HEK293 (cell line): Measurements from ENCODE around the gene ZNF319.

Source experiments
- CTCF ChIA-PET: fragments of 350-600 bp; formaldehyde crosslinking; extraction: SDS; loops from one replicate; lab custom pipeline; 2021; ENCODE audit warnings: antibody characterized with exemption; lab: Yijun Ruan, JAX
- POLR2A ChIA-PET: fragments of 300-600 bp; formaldehyde crosslinking; extraction: SDS; loops from one replicate; lab custom pipeline; 2020; ENCODE audit warnings: antibody characterized with exemption, inconsistent platforms; lab: Yijun Ruan, JAX
- H3K27ac ChIP-seq: fragments of 200-500 bp; sonication (Bioruptor generic); 2 replicates; pipeline ENCODE4 v1.5.1; 2014; ENCODE audit warnings: low read depth, low read length, control low read depth, inconsistent platforms; ENCODE audit errors: extremely low read depth
- H3K36me3 ChIP-seq, 2 experiments: fragments of 200-500 bp in 1 of 2; sonication (Bioruptor generic) in 1 of 2; 1 replicate in 1 of 2; 2 replicates in 1 of 2; pipeline ENCODE4 v1.5.1; 2014 to 2017; ENCODE audit warnings: inconsistent platforms in 2 of 2, low read length in 2 of 2; ENCODE audit not compliant: control insufficient read depth in 2 of 2, insufficient read depth in 1 of 2
- H3K4me1 ChIP-seq: fragments of 200-500 bp; sonication (Bioruptor generic); 2 replicates; pipeline ENCODE4 v1.5.1; 2014; ENCODE audit warnings: mild to moderate bottlenecking, low read length, inconsistent platforms; ENCODE audit not compliant: control insufficient read depth, insufficient read depth
- H3K4me3 ChIP-seq: 2 replicates; pipeline ENCODE4 v1.5.1; 2011; ENCODE audit warnings: low read depth, mild to moderate bottlenecking, control low read depth, low read length, moderate library complexity
- H3K9me3 ChIP-seq: fragments of 200-500 bp; sonication (Bioruptor generic); 2 replicates; pipeline ENCODE4 v1.5.1; 2014; ENCODE audit warnings: low read depth, low read length, inconsistent platforms; ENCODE audit not compliant: control insufficient read depth, insufficient read depth
- KLF7 ChIP-seq: fragments of 450-650 bp; formaldehyde crosslinking; IDR thresholded peaks from 2 replicates; pipeline ENCODE4 v1.5.1; 2016; ENCODE audit warnings: missing biosample characterization, missing genetic modification characterization, borderline replicate concordance
- KLF8 ChIP-seq: fragments of 450-650 bp; formaldehyde crosslinking; IDR thresholded peaks from 2 replicates; pipeline ENCODE4 v1.5.1; 2016; ENCODE audit warnings: missing biosample characterization, missing genetic modification characterization
- OSR2 ChIP-seq: fragments of 450-650 bp; formaldehyde crosslinking; IDR thresholded peaks from 2 replicates; pipeline ENCODE4 v1.5.1; 2016; ENCODE audit warnings: missing biosample characterization, missing genetic modification characterization
- SCRT2 ChIP-seq: fragments of 450-650 bp; formaldehyde crosslinking; IDR thresholded peaks from 2 replicates; pipeline ENCODE4 v1.5.1; 2016; ENCODE audit warnings: missing biosample characterization, missing genetic modification characterization
- SP2 ChIP-seq: fragments of 450-650 bp; formaldehyde crosslinking; IDR thresholded peaks from 2 replicates; pipeline ENCODE4 v1.5.1; 2016; ENCODE audit warnings: missing biosample characterization, missing genetic modification characterization
- SP3 ChIP-seq: fragments of 450-650 bp; formaldehyde crosslinking; IDR thresholded peaks from 2 replicates; pipeline ENCODE4 v1.5.1; 2016; ENCODE audit warnings: missing biosample characterization, missing genetic modification characterization
- ZBTB20 ChIP-seq: fragments of 450-650 bp; formaldehyde crosslinking; IDR thresholded peaks from 2 replicates; pipeline ENCODE4 v1.5.1; 2016; ENCODE audit warnings: missing biosample characterization, missing genetic modification characterization
- ZBTB49 ChIP-seq: fragments of 450-650 bp; formaldehyde crosslinking; IDR thresholded peaks from 2 replicates; pipeline ENCODE4 v1.5.1; 2016; ENCODE audit warnings: missing biosample characterization, missing genetic modification characterization, low read depth
- ZFP37 ChIP-seq: fragments of 450-650 bp; formaldehyde crosslinking; IDR thresholded peaks from 2 replicates; pipeline ENCODE4 v1.5.1; 2016; ENCODE audit warnings: missing biosample characterization, missing genetic modification characterization
- ZNF146 ChIP-seq: fragments of 450-650 bp; formaldehyde crosslinking; IDR thresholded peaks from 2 replicates; pipeline ENCODE4 v1.5.1; 2016; ENCODE audit warnings: missing biosample characterization, missing genetic modification characterization
- ZNF16 ChIP-seq: fragments of 450-650 bp; formaldehyde crosslinking; IDR thresholded peaks from 2 replicates; pipeline ENCODE4 v1.5.1; 2016; ENCODE audit warnings: low read depth, missing biosample characterization, missing genetic modification characterization
- ZNF274 ChIP-seq, 2 experiments: fragments of 200-500 bp in 1 of 2; fragments of 450-650 bp in 1 of 2; sonication (Bioruptor generic) in 1 of 2; formaldehyde crosslinking in 1 of 2; IDR thresholded peaks; 2 replicates each; pipeline versions ENCODE4 v1.5.1 to v1.6.1; 2014 to 2016; ENCODE audit warnings: borderline replicate concordance in 1 of 2, inconsistent platforms in 1 of 2, low read length in 1 of 2, missing biosample characterization in 1 of 2, missing genetic modification characterization in 1 of 2
- ZNF311 ChIP-seq: fragments of 450-650 bp; formaldehyde crosslinking; IDR thresholded peaks from 2 replicates; pipeline ENCODE4 v1.5.1; 2017; ENCODE audit warnings: missing biosample characterization, missing genetic modification characterization, borderline replicate concordance
- ZNF324 ChIP-seq: fragments of 450-650 bp; formaldehyde crosslinking; IDR thresholded peaks from 2 replicates; pipeline ENCODE4 v1.5.1; 2016; ENCODE audit warnings: missing biosample characterization, missing genetic modification characterization
- ZNF366 ChIP-seq: fragments of 450-650 bp; formaldehyde crosslinking; conservative IDR thresholded peaks from 2 replicates; pipeline ENCODE4 v1.5.1; 2016; ENCODE audit warnings: missing biosample characterization, missing genetic modification characterization
- ZNF514 ChIP-seq: fragments of 450-650 bp; formaldehyde crosslinking; IDR thresholded peaks from 2 replicates; pipeline ENCODE4 v1.5.1; 2016; ENCODE audit warnings: missing biosample characterization, missing genetic modification characterization
- ZNF692 ChIP-seq: fragments of 450-650 bp; formaldehyde crosslinking; IDR thresholded peaks from 2 replicates; pipeline ENCODE4 v1.5.1; 2016; ENCODE audit warnings: missing biosample characterization, missing genetic modification characterization
- ZNF701 ChIP-seq: fragments of 450-650 bp; formaldehyde crosslinking; IDR thresholded peaks from 2 replicates; pipeline ENCODE4 v1.5.1; 2016; ENCODE audit warnings: missing biosample characterization, missing genetic modification characterization
- ZXDB ChIP-seq: fragments of 450-650 bp; formaldehyde crosslinking; IDR thresholded peaks from 2 replicates; pipeline ENCODE4 v1.5.1; 2016; ENCODE audit warnings: missing biosample characterization, missing genetic modification characterization
- TF ChIP-seq, protein P1 (sequence below): fragments of 450-650 bp; formaldehyde crosslinking; IDR thresholded peaks from 2 replicates; pipeline ENCODE4 v1.5.1; 2016; ENCODE audit warnings: missing biosample characterization, missing genetic modification characterization
- TF ChIP-seq, protein P2 (sequence below): fragments of 450-650 bp; formaldehyde crosslinking; IDR thresholded peaks from 2 replicates; pipeline ENCODE4 v1.5.1; 2016; ENCODE audit warnings: missing biosample characterization, missing genetic modification characterization
- TF ChIP-seq, protein P3 (sequence below): fragments of 450-650 bp; formaldehyde crosslinking; IDR thresholded peaks from 2 replicates; pipeline ENCODE4 v1.5.1; 2017; ENCODE audit warnings: missing biosample characterization, missing genetic modification characterization

Gene ZNF319

GRCh38 chr16:57997528-57998265 lies 2.8 kb downstream of the ZNF319 start:
- Histone ChIP-seq H3K4me1 (no peaks in the 10 kb centered on the region), H3K9me3 (no peaks in the 10 kb centered on the region), H3K36me3 (peaks cover 0 to 44% of the 10 kb centered on the region in 2 experiments; a peak in 1 of 3 replicates), H3K4me3 (no peak overlapping the region)
- POLR2A ChIA-PET = interaction anchor here (1.5 kb wide), 1 partner anchor 132 kb away, joined by 3 read pairs; the partner anchor contains the start of gene CFAP20
- TF ChIP-seq ZNF16 (tag by site-specific recombination) (no peak), KLF8 (tag by site-specific recombination) (no peak), ZBTB49 (no peak), ZNF514 (tag by site-specific recombination) (no peak), SCRT2 (tag by site-specific recombination) (peak; percentile 31; the same call in 1 of the 2 replicates), ZNF146 (no peak)
- TF ChIP-seq, protein P1, sequence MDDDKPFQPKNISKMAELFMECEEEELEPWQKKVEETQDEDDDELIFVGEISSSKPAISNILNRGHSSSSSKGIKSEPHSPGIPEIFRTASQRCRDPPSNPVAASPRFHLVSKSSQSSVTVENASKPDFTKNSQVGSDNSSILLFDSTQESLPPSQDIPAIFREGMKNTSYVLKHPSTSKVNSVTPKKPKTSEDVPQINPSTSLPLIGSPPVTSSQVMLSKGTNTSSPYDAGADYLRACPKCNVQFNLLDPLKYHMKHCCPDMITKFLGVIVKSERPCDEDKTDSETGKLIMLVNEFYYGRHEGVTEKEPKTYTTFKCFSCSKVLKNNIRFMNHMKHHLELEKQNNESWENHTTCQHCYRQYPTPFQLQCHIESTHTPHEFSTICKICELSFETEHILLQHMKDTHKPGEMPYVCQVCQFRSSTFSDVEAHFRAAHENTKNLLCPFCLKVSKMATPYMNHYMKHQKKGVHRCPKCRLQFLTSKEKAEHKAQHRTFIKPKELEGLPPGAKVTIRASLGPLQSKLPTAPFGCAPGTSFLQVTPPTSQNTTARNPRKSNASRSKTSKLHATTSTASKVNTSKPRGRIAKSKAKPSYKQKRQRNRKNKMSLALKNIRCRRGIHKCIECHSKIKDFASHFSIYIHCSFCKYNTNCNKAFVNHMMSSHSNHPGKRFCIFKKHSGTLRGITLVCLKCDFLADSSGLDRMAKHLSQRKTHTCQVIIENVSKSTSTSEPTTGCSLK = no peak
- TF ChIP-seq, all 188 proteins: peak for 1
- no peak overlapping the region for H3K27ac ChIP-seq
- CTCF ChIA-PET = interaction anchor here (0.9 to 3.6 kb wide), 4 partner anchors 9 to 275 kb away, joined by 3 to 22 read pairs (median 4); no protein-coding TSS in a partner anchor

DNA sequence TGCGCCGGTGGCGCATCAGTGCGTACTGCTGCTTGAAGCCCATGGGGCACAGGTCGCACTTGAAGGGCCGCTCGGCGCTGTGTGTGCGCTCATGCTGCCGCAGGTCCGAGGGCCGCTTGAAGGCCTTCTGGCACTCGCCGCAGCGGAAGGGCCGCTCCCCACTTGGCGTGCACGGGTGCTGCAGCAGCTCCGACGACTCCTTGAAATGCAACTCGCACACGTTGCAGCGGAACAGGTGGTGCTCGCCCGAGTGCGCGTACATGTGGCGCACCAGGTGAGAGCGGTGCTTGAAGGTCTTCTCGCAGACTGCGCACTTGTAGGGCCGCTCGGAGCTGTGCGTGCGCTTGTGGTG lies 3.3 kb downstream of the ZNF319 start:
- H3K27ac ChIP-seq = no peak overlapping the region
- peaks cover 0 to 40% of the 10 kb centered on the region in 2 experiments; a peak in 1 of 3 replicates for H3K36me3 ChIP-seq
- no peaks in the 10 kb centered on the region for H3K9me3 ChIP-seq
- no peak overlapping the region for H3K4me3 ChIP-seq
- CTCF ChIA-PET = no interaction called here
- TF ChIP-seq ZNF366 (tag by site-specific recombination) = no peak
- TF ChIP-seq ZNF324 (tag by site-specific recombination) = no peak
- no peak for TF ChIP-seq ZXDB
- no peak for TF ChIP-seq ZNF692 (tag by site-specific recombination)
- no peak for TF ChIP-seq ZFP37
- no peak for TF ChIP-seq KLF7 (tag by site-specific recombination)
- TF ChIP-seq, protein P2, sequence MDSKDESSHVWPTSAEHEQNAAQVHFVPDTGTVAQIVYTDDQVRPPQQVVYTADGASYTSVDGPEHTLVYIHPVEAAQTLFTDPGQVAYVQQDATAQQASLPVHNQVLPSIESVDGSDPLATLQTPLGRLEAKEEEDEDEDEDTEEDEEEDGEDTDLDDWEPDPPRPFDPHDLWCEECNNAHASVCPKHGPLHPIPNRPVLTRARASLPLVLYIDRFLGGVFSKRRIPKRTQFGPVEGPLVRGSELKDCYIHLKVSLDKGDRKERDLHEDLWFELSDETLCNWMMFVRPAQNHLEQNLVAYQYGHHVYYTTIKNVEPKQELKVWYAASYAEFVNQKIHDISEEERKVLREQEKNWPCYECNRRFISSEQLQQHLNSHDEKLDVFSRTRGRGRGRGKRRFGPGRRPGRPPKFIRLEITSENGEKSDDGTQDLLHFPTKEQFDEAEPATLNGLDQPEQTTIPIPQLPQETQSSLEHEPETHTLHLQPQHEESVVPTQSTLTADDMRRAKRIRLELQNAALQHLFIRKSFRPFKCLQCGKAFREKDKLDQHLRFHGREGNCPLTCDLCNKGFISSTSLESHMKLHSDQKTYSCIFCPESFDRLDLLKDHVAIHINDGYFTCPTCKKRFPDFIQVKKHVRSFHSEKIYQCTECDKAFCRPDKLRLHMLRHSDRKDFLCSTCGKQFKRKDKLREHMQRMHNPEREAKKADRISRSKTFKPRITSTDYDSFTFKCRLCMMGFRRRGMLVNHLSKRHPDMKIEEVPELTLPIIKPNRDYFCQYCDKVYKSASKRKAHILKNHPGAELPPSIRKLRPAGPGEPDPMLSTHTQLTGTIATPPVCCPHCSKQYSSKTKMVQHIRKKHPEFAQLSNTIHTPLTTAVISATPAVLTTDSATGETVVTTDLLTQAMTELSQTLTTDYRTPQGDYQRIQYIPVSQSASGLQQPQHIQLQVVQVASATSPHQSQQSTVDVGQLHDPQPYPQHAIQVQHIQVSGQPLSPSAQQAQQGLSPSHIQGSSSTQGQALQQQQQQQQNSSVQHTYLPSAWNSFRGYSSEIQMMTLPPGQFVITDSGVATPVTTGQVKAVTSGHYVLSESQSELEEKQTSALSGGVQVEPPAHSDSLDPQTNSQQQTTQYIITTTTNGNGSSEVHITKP = no peak
- TF ChIP-seq OSR2 (tag by site-specific recombination) = no peak
- TF ChIP-seq SP3 (tag by site-specific recombination) = no peak
- TF ChIP-seq ZBTB20 (tag by site-specific recombination) = no peak
- TF ChIP-seq, protein P3, sequence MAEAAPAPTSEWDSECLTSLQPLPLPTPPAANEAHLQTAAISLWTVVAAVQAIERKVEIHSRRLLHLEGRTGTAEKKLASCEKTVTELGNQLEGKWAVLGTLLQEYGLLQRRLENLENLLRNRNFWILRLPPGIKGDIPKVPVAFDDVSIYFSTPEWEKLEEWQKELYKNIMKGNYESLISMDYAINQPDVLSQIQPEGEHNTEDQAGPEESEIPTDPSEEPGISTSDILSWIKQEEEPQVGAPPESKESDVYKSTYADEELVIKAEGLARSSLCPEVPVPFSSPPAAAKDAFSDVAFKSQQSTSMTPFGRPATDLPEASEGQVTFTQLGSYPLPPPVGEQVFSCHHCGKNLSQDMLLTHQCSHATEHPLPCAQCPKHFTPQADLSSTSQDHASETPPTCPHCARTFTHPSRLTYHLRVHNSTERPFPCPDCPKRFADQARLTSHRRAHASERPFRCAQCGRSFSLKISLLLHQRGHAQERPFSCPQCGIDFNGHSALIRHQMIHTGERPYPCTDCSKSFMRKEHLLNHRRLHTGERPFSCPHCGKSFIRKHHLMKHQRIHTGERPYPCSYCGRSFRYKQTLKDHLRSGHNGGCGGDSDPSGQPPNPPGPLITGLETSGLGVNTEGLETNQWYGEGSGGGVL = no peak
- no peak for TF ChIP-seq ZNF311 (tag by site-specific recombination)
- TF ChIP-seq ZNF701 (tag by site-specific recombination) = no peak
- TF ChIP-seq ZNF274 (IDR thresholded peaks at IDR 0.05; ENCODE audit: low read length) = no peak
- no peak for TF ChIP-seq ZNF274 (tag by site-specific recombination; IDR thresholded peaks at IDR 0.05; ENCODE audit: borderline replicate concordance)
- TF ChIP-seq SP2 = no peak
- no peaks in the 10 kb centered on the region for H3K4me1 ChIP-seq
- POLR2A ChIA-PET = no interaction called here
